Endothelial cell (in vitro differentiated cells): ENCODE results near the gene RAB29. TPM values are rescaled to one million over a fixed set of nuclear protein-coding genes. Genes with fewer than 3 reads are reported as not detected.

Experiments
- DNase-seq: peaks from one replicate; pipeline ENCODE4 v3.0.0; 2021; ENCODE audit warnings: low spot score
- H3K27ac Mint-ChIP-seq: one replicate; pipeline ENCODE4 v1.8.0; 2021; ENCODE audit warnings: mixed read lengths, inconsistent platforms; ENCODE audit not compliant: unreplicated experiment
- H3K27me3 Mint-ChIP-seq: one replicate; pipeline ENCODE4 v1.8.0; 2021; ENCODE audit warnings: mild to moderate bottlenecking, moderate library complexity, mixed read lengths, inconsistent platforms; ENCODE audit not compliant: unreplicated experiment
- H3K36me3 Mint-ChIP-seq: one replicate; pipeline ENCODE4 v1.8.0; 2021; ENCODE audit warnings: mild to moderate bottlenecking, low read depth, mixed read lengths, inconsistent platforms; ENCODE audit not compliant: unreplicated experiment
- H3K4me1 Mint-ChIP-seq: one replicate; pipeline ENCODE4 v1.8.0; 2021; ENCODE audit warnings: mild to moderate bottlenecking, mixed read lengths, inconsistent platforms; ENCODE audit not compliant: unreplicated experiment
- H3K4me3 Mint-ChIP-seq: one replicate; pipeline ENCODE4 v1.8.0; 2021; ENCODE audit warnings: mild to moderate bottlenecking, mixed read lengths, inconsistent platforms; ENCODE audit not compliant: unreplicated experiment
- H3K9me3 Mint-ChIP-seq: one replicate; pipeline ENCODE4 v1.8.0; 2021; ENCODE audit warnings: mixed read lengths, inconsistent platforms; ENCODE audit not compliant: unreplicated experiment
- CTCF ChIP-seq: fragments of 200-600 bp; sonication (generic); IDR thresholded peaks from one replicate; pipeline ENCODE4 v1.5.0; 2021; ENCODE audit warnings: antibody characterized with exemption; ENCODE audit not compliant: unreplicated experiment
- total RNA-seq: library from RNA; stranded (reverse); fragmentation: NEBNext Ultra II Directional; extraction: Animal tissue kit (Norgen Biotek cat#: 25700); gene quantifications from one replicate; pipeline ENCODE4 v1.2.1, GENCODE V29; 2021; ENCODE audit not compliant: unreplicated experiment

RAB29 gene
- total RNA-seq, 1 donor from 2014 or later = 19.4 TPM

- peaks cover 8% of the 10 kb centered on the region for H3K4me1 Mint-ChIP-seq
- H3K27me3 Mint-ChIP-seq = peaks cover 4% of the 10 kb centered on the region
- peak overlapping the region; percentile 13 for H3K27ac Mint-ChIP-seq
- H3K4me3 Mint-ChIP-seq = peak overlapping the region; percentile 97
- no peaks in the 10 kb centered on the region for H3K9me3 Mint-ChIP-seq
- H3K36me3 Mint-ChIP-seq = peaks cover 12% of the 10 kb centered on the region
- no peak for TF ChIP-seq CTCF
- peak; percentile 18 for DNase-seq
Observed at GRCh38 chr1:205774198-205775014, 876 bp downstream of the RAB29 start.

GRCh38 chr1:205772607-205773032, 2.7 kb downstream of the RAB29 start:
- Mint-ChIP-seq H3K9me3 (no peaks in the 10 kb centered on the region), H3K36me3 (peaks cover 12% of the 10 kb centered on the region), H3K27me3 (peaks cover 5% of the 10 kb centered on the region), H3K4me1 (peaks cover 8% of the 10 kb centered on the region), H3K27ac (no peak overlapping the region), H3K4me3 (no peak overlapping the region)
- no peak for TF ChIP-seq CTCF
- no peak for DNase-seq

GRCh38 chr1:205770618-205771017, 4.7 kb downstream of the RAB29 start:
- no peak for DNase-seq
- Mint-ChIP-seq H3K27me3 (peaks cover 5% of the 10 kb centered on the region), H3K4me3 (no peak overlapping the region), H3K9me3 (no peaks in the 10 kb centered on the region), H3K36me3 (peaks cover 12% of the 10 kb centered on the region), H3K27ac (no peak overlapping the region), H3K4me1 (peaks cover 8% of the 10 kb centered on the region)
- TF ChIP-seq CTCF = no peak

GRCh38 chr1:205769641-205770365, 5.5 kb downstream of the RAB29 start:
- Mint-ChIP-seq H3K4me1 (peaks cover 8% of the 10 kb centered on the region), H3K27ac (no peak overlapping the region), H3K27me3 (peaks cover 5% of the 10 kb centered on the region), H3K9me3 (no peaks in the 10 kb centered on the region), H3K36me3 (peaks cover 12% of the 10 kb centered on the region), H3K4me3 (peak overlapping the region; percentile 32)
- no peak for TF ChIP-seq CTCF
- no peak for DNase-seq

- no peaks in the 10 kb centered on the region for H3K9me3 Mint-ChIP-seq
- TF ChIP-seq CTCF = no peak
- peaks cover 12% of the 10 kb centered on the region for H3K36me3 Mint-ChIP-seq
- no peak overlapping the region for H3K27ac Mint-ChIP-seq
- DNase-seq = no peak
- peaks cover 2% of the 10 kb centered on the region for H3K27me3 Mint-ChIP-seq
- H3K4me3 Mint-ChIP-seq = no peak overlapping the region
- H3K4me1 Mint-ChIP-seq = no peaks in the 10 kb centered on the region
Observed at GRCh38 chr1:205767248-205767647, 8.0 kb downstream of the RAB29 start.
